OCI-M2 (cell line): ENCODE measurements around the gene DPF1.

Experiments used
- DNase-seq: peaks from one replicate; lab custom pipeline; 2025; ENCODE audit not compliant: unreplicated experiment; lab: John Stamatoyannopoulos, UW

DPF1 gene

GRCh38 chr19:38201731-38202130 is 22.3 kb downstream of the DPF1 start:
- no peak for DNase-seq

- DNase-seq = no peak
Measured at GRCh38 chr19:38199340-38199739, 24.7 kb downstream of the DPF1 start.

DNA sequence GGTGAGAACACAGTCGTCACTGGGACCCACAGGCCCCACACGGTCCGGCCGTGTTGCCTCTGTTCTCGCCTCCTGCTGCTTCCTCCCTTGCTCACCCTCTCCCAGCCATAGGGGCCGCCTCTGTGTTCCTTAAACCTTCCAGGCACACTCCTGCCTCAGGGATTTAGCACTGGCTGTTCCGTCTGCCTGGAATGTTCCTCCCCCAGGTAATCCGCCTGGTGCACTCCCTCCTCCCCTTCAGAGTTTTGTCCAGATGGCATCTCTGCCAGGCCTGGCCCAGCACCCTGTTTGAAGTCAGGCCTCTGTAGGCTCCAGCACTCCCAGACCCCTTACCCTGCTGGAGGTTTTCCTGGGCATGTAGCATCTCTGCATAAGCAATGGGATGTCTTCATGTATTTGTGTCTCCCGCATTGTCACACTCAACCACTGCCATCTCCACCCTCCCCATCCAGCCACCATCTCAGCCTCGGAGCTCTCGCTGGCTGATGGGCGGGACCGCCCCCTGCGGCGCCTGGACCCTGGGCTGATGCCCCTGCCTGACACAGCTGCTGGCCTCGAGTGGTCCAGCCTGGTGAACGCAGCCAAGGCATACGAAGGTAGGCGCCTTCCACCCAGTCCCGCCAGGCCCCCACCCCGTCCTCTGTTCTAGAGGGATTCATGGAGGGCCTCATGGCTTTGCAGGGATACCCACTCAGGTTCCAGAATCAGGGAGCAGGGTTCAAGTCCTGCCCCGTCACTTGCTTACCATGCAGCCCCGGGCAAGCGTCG is 25.9 kb downstream of the DPF1 start:
- DNase-seq = no peak

DNA sequence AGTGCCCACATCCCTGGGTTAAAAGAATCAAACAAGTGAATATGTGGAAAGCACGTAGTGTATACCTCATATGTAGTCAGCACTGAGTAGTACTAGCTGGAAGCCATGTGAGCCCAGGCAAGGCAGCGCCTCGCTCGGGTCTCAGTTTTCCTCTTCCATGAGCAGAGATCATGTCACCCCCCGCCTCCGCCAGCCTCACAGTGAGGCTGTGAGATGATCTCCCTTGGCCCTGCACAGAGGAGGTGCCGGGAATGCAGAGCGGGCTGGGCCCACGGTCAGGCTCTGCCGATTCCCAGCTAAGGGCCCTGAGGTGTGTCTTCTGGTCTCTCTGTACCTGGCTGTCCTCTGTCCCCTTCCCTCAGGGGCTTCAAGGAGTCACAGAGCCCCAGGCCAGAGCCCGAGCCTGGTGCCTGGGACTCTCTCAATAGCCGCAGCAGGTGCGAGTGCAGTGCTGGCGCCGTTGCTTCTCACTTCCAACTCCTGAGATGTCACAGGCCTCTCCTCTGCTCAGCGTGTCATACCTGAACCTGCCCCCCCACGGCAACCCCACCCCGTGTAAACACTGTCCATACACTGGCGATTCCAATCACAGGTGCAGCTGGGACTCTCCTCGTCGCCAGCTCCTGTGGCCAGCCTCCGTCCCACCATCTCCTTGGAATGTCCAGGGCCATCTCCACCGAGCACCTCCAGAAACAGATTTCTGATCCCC is 26.9 kb downstream of the DPF1 start:
- DNase-seq = no peak

DNA sequence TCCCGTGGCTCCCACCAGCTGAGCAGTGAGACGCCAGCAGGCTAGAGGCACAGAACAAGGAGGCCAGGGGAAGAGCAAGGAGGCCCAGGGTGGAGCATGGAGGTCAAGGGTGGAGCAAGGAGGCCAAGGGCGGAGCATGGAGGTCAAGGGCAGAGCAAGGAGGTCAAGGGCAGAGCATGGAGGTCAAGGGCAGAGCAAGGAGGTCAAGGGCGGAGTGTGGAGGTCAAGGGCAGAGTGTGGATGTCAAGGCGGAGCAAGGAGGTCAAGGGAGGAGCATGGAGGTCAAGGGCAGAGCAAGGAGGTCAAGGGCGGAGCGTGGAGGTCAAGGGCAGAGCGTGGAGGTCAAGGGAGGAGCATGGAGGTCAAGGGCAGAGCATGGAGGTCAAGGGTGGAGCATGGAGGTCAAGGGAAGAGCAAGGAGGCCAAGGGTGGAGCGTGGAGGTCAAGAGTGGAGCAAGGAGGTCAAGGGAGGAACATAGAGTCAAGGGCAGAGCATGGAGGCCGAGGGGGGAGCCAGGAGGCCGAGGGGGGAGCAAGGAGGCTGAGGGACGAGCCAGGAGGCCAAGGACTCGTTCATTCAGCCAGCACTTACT is 27.7 kb downstream of the DPF1 start:
- DNase-seq = no peak

DNA sequence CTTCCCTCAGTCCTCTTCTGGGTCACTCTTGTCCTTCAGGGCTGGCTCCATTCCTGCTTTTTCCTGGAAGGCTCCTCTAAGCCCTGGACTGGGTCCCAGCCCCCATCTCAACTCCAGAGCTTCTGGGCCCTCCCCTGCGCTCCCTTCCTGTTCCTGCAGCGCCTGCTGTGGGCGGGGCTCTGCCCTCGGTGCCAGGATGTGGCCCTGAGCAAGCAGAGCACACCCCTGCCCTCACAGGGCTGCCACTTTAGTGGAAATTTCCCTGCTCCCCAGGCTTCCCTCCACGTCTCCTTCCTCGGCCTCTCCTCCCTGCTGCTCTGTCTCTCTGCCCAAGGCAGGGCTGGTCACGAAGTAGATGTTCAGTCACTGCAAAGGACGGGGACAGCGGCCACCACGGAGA is 28.8 kb downstream of the DPF1 start:
- no peak for DNase-seq

DNA sequence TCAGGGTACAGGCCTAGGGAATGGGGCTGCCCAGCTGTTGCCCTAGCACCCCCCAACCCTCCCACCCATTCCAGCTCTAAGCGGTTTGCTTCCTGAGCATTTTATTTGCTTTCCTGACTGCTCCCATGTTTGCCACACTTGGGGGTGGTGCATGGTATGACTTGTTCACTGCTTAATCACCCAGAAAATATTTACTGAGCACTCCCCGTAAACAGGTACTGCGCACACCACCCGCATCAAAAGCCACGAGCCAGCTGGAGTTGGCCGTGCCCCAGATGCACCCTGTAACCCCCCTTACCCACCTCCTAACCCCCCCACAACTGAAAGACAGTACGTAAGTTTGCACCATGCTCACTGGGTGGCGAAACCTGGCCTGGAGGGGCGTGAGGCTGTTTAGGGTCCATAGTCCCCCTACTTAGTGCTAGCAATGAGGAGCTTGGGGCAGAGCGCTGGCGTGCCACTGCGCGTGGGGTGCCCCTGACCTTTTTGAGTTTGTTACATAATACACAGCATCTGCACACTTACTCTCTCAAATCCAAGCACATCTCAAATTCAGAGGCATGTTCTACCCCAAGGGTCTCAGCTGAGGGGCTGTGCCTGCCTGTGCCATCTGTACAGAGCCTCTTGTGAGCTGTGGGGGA is 29.8 kb downstream of the DPF1 start:
- DNase-seq = no peak

DNA sequence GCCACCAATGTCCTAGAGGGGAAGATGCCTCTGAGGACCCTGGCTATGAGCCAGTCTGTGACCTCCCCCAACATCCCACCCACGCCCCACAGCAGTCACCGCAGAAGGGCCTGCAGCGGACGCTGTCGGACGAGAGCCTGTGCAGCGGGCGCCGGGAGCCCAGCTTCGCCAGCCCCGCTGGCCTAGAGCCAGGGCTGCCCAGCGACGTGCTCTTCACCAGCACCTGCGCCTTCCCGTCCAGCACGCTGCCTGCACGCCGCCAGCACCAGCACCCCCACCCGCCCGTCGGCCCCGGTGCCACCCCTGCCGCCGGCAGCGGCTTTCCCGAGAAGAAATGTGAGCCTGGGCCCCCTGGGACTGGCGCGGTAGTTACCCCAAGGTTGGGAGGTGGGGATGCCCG is 30.6 kb downstream of the DPF1 start:
- DNase-seq = no peak

GRCh38 chr19:38191747-38192146 is 32.3 kb downstream of the DPF1 start:
- no peak for DNase-seq

- no peak for DNase-seq
Measured at GRCh38 chr19:38190793-38191192, 33.2 kb downstream of the DPF1 start.

DNA sequence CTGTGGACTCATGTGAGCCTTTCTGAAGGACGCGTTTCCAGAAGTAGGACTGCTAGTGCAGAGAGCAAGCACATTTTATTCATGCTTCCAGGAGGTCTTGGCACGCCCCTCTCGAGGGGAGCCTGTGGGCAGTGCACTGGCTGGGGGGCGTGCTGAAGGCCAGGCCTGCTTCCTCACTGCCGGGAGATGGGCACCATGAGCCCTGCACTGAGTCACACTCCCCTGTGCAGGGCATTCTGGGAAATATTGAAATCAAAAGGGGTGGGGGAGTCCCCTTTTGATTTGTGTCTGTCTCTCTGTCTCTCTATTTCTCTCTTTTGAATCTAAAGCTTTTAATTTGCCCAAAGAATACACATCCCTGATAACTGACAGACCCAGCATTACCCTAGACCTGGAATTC is 34.0 kb downstream of the DPF1 start:
- DNase-seq = no peak

- DNase-seq = no peak
Measured at GRCh38 chr19:38185562-38185961, 38.5 kb downstream of the DPF1 start.

GRCh38 chr19:38184815-38185214 is 39.2 kb downstream of the DPF1 start:
- no peak for DNase-seq

- no peak for DNase-seq
Measured at GRCh38 chr19:38183251-38183897, 40.6 kb downstream of the DPF1 start.

DNA sequence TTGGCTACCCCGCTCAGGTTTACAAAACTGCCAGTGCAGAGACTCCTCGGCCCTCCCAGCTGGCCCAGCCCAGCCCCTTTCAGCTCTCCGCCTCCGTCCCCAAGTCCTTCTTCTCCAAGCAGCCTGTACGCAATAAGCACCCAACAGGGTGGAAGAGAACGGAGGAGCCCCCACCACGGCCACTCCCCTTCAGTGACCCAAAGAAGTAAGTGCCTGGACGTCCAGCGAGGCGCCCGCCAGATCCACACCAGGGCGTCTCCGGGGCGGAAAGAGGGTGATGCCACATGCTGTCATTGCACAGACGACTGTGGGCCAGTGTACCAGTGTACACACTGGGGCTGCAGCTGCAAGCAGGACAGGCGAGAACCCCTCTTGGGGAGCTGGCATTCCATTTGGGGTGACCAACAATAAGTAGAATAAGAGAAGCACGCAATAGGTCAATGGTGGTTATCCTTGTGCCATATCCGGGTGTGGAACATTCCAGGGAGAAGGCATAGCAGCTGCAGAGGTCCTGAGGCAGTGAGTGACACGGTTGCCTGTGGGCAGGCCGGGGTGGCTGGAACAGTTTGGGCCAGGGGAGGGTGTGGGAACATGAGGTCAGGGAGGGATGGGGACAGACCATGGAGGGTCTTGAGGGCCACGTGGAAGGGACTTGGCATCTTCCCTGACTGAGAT is 41.3 kb downstream of the DPF1 start:
- DNase-seq = no peak

- no peak for DNase-seq
Measured at GRCh38 chr19:38180071-38180470, 44.0 kb downstream of the DPF1 start.

GRCh38 chr19:38175422-38175821 is 48.6 kb downstream of the DPF1 start:
- no peak for DNase-seq

GRCh38 chr19:38173291-38174041 is 50.6 kb downstream of the DPF1 start:
- DNase-seq = no peak

- DNase-seq = no peak
Measured at GRCh38 chr19:38172001-38172400, 52.0 kb downstream of the DPF1 start.

GRCh38 chr19:38170334-38170733 is 53.7 kb downstream of the DPF1 start:
- no peak for DNase-seq
